Peyer's patch (tissue), 4 donors: ENCODE data around the gene HSD17B14. TPM values are rescaled to one million over a fixed set of nuclear protein-coding genes. Genes with fewer than 3 reads are reported as not detected.
"Not testable (repeated sequence)": the region's sequence is repeated elsewhere in the genome, so short reads cannot be mapped to it uniquely, and the experiment has no call there.

ENCODE experiments used
- DNase-seq, 3 donors: peaks; one replicate each; pipeline ENCODE4 v3.0.0-alpha.2; 2017 to 2019
- H3K27ac ChIP-seq, 4 donors: fragments of 200-600 bp; sonication (generic); one replicate each; pipeline ENCODE4 v1.5.1; 2016 to 2019
- H3K27me3 ChIP-seq, 2 donors: fragments of 200-600 bp; sonication (generic); one replicate each; pipeline ENCODE4 v1.5.1; 2019
- H3K36me3 ChIP-seq, 3 donors: fragments of 200-600 bp; sonication (generic); one replicate each; pipeline ENCODE4 v1.5.1; 2016 to 2019
- H3K4me1 ChIP-seq, 4 donors: fragments of 200-600 bp; sonication (generic); one replicate each; pipeline ENCODE4 v1.5.1; 2016 to 2019
- H3K4me3 ChIP-seq, 4 donors: fragments of 200-600 bp; sonication (generic); 1 replicate in 3 of 4; 2 replicates in 1 of 4; pipeline ENCODE4 v1.5.1; 2016 to 2019; ENCODE audit warnings: mild to moderate bottlenecking in 1 of 4
- H3K9me3 ChIP-seq, 4 donors: fragments of 200-600 bp; sonication (generic); one replicate each; pipeline ENCODE4 v1.5.1; 2016 to 2019; ENCODE audit warnings: mild to moderate bottlenecking in 1 of 4
- CTCF ChIP-seq, 6 experiments: fragments of 450-650 bp in 4 of 6; fragments of 200-600 bp in 2 of 6; sonication (generic) in 1 of 6; IDR thresholded peaks; one replicate each; pipeline ENCODE4 v1.5.1; 2017 to 2019; ENCODE audit warnings: antibody characterized with exemption in 6 of 6, mild to moderate bottlenecking in 3 of 6, moderate library complexity in 1 of 6
- POLR2A ChIP-seq, 2 donors: fragments of 450-650 bp; IDR thresholded peaks; one replicate each; pipeline ENCODE4 v1.5.1; 2017; ENCODE audit warnings: antibody characterized with exemption in 2 of 2, mild to moderate bottlenecking in 2 of 2, moderate library complexity in 2 of 2
- total RNA-seq, 4 donors: library from RNA; depleted of rRNA; stranded (reverse); fragments of >200 nt; gene quantifications; one replicate each; pipeline ENCODE4 v1.1.0, GENCODE V29; 2016

Gene HSD17B14
- total RNA-seq, 4 donors from 2014 or later: 2.0 to 8.8 (median 2.8) TPM; not detected in 1

GRCh38 chr19:48872884-48873475 lies 36.7 kb upstream of the HSD17B14 start:
- peak overlapping the region; percentile 98 to 100 (median 100) for H3K27ac ChIP-seq
- peak in 2 of 6 experiments; percentile 22 to 27 for TF ChIP-seq CTCF (IDR thresholded peaks at IDR 0.05)
- TF ChIP-seq POLR2A (IDR thresholded peaks at IDR 0.05): peak in 1 of 2 donors; percentile 8
- peak overlapping the region; percentile 75 to 95 (median 83) for H3K4me3 ChIP-seq
- no peaks in the 10 kb centered on the region for H3K9me3 ChIP-seq
- H3K4me1 ChIP-seq: peaks cover 4 to 38% (median 22%) of the 10 kb centered on the region in 4 donors
- no peaks in the 10 kb centered on the region for H3K27me3 ChIP-seq
- peaks cover 0 to 48% (median 0%) of the 10 kb centered on the region in 3 donors for H3K36me3 ChIP-seq
- peak; percentile 81 to 95 (median 92) for DNase-seq

- Histone ChIP-seq H3K27ac (peak within 1 kb of the TSS; percentile 98 to 100 (median 100)), H3K27me3 (no peaks in the 10 kb centered on the region), H3K9me3 (no peaks in the 10 kb centered on the region), H3K4me1 (peaks cover 4 to 40% (median 22%) of the 10 kb centered on the region in 4 donors), H3K4me3 (peak within 1 kb of the TSS; percentile 75 to 95 (median 83)), H3K36me3 (peaks cover 0 to 42% (median 0%) of the 10 kb centered on the region in 3 donors)
- peak; percentile 99 for DNase-seq
- TF ChIP-seq POLR2A (IDR thresholded peaks at IDR 0.05): peak; percentile 100
- peak in 5 of 6 experiments; percentile 9 to 55 (median 32) for TF ChIP-seq CTCF (IDR thresholded peaks at IDR 0.05)
These were observed 36.0 kb upstream of the HSD17B14 start, which contains the start of gene PPP1R15A for GRCh38 chr19:48872182-48872883. Gene PPP1R15A (plus strand): TSS chr19:48872421. CDS start chr19:48873234, 813 bp downstream.

- not testable (repeated sequence) for H3K27me3 ChIP-seq, DNase-seq, H3K9me3 ChIP-seq
- Histone ChIP-seq H3K27ac (peak overlapping the region; percentile 98 to 100 (median 100)), H3K4me3 (peak overlapping the region; percentile 75 to 95 (median 83)), H3K36me3 (peaks cover 0 to 36% (median 0%) of the 10 kb centered on the region in 3 donors), H3K4me1 (peaks cover 4 to 43% (median 20%) of the 10 kb centered on the region in 4 donors)
These were observed 35.3 kb upstream of the HSD17B14 start for GRCh38 chr19:48871471-48872181.

- H3K36me3 ChIP-seq: peaks cover 0 to 20% (median 0%) of the 10 kb centered on the region in 3 donors
- no peak overlapping the region for H3K4me3 ChIP-seq
- H3K4me1 ChIP-seq: peaks cover 0 to 34% (median 10%) of the 10 kb centered on the region in 4 donors
- no peak for DNase-seq
- no peaks in the 10 kb centered on the region for H3K9me3 ChIP-seq
- no peak for TF ChIP-seq CTCF (IDR thresholded peaks at IDR 0.05)
- no peak for TF ChIP-seq POLR2A (IDR thresholded peaks at IDR 0.05)
- no peaks in the 10 kb centered on the region for H3K27me3 ChIP-seq
- H3K27ac ChIP-seq: no peak overlapping the region
These were observed 33.8 kb upstream of the HSD17B14 start for GRCh38 chr19:48870048-48870447.

- Histone ChIP-seq H3K27ac (peak within 1 kb of the TSS; percentile 25 to 77 (median 57)), H3K4me3 (peak within 1 kb of the TSS in 2 of 4 donors; percentile 29 to 35)
- no peak for TF ChIP-seq POLR2A (IDR thresholded peaks at IDR 0.05)
- no peak for TF ChIP-seq CTCF (IDR thresholded peaks at IDR 0.05)
These were observed 32.0 kb upstream of the HSD17B14 start, which contains the start of gene PLEKHA4 for GRCh38 chr19:48868114-48868886. Gene PLEKHA4 (minus strand): TSS chr19:48868617. CDS start chr19:48867620, 997 bp downstream.

More at GRCh38 chr19:48868114-48868886, 32.0 kb upstream of the HSD17B14 start, which contains the start of gene PLEKHA4:
- H3K9me3 ChIP-seq: no peaks in the 10 kb centered on the region
- H3K4me1 ChIP-seq: peaks cover 0 to 23% (median 0%) of the 10 kb centered on the region in 4 donors
- peaks cover 0 to 3% (median 0%) of the 10 kb centered on the region in 3 donors for H3K36me3 ChIP-seq
- no peaks in the 10 kb centered on the region for H3K27me3 ChIP-seq
- DNase-seq: peak in 2 of 3 donors; percentile 59 to 69
